GM21786 (cell line): ENCODE data around the gene MLST8.
A peak's percentile ranks its signal among the peaks of the same experiment; 100 is the strongest.

Experiments used
- ATAC-seq: cut with Tn5 transposase; IDR thresholded peaks from one replicate; pipeline ENCODE4 v1.9.1; 2021; ENCODE audit not compliant: unreplicated experiment

MLST8 gene, protein sequence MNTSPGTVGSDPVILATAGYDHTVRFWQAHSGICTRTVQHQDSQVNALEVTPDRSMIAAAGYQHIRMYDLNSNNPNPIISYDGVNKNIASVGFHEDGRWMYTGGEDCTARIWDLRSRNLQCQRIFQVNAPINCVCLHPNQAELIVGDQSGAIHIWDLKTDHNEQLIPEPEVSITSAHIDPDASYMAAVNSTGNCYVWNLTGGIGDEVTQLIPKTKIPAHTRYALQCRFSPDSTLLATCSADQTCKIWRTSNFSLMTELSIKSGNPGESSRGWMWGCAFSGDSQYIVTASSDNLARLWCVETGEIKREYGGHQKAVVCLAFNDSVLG

DNA sequence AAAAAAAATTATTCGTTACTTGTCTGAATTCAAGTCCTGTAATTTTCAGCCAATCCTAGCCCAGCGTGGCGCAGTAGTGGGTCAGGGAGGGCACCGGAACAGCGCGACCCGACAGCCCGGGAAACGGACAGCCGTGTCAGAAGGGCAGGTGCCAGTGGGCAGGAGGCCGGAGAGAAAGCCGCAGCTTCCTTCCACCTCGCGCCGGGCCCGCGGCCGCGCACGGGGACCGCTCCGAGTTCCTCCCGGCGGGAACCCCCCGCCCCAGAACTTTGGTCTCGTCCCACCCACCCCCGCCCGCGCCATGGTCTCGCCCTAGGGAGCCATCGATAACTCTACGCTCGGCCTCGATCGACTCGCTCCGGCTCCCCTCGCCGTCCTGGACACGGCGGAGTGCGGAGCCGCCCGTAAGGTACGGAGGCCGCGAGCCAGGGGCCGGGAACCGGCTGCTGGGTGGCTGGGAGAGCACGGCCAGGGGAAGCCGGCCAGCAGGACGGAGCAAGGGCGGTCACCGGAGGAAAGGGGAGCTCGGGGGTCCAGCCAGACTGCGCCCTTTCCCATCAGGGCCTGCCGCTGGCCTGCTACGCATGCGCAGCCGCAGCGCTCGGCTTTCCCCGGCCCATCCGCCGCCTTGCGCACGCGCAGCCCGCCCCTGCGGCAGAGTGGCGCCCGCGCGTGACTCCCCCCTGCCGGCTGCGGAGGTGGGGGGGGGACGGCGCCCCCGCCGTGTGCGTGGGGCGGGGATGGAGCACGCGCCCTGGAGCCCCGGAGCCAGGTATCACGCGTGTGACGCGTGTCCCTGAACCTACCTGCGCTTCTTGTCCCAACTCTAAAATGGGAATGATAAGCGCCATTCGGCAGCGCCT lies at the start of gene MLST8:
MLST8 (plus strand) TSS at position 351 of the 863 bp plus-strand sequence. CDS start 632 bp downstream, outside the sequence.
- peak; percentile 80 for ATAC-seq

GRCh38 chr16:2155977-2156848 lies 49.0 kb upstream of the MLST8 start:
- ATAC-seq = no peak

DNA sequence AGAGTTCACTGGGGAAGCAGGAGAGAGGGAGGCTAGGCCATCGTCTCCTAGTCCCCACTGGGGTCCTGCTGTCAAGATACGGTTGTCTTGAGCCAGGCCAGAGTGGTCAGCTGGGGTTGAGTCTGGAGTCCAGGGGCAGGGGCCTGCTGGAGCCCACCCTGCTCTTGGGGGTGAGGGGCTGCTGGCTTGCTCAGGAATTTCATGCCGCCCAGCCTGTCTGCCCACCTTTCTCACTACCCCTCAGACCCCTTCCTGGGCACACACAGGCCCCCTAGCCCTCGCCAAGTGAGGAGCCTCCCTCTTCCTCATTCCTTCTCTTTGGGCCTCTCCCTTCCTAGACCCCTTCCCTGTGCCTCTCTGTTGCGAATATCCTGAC lies 48.4 kb upstream of the MLST8 start:
- ATAC-seq = no peak

DNA sequence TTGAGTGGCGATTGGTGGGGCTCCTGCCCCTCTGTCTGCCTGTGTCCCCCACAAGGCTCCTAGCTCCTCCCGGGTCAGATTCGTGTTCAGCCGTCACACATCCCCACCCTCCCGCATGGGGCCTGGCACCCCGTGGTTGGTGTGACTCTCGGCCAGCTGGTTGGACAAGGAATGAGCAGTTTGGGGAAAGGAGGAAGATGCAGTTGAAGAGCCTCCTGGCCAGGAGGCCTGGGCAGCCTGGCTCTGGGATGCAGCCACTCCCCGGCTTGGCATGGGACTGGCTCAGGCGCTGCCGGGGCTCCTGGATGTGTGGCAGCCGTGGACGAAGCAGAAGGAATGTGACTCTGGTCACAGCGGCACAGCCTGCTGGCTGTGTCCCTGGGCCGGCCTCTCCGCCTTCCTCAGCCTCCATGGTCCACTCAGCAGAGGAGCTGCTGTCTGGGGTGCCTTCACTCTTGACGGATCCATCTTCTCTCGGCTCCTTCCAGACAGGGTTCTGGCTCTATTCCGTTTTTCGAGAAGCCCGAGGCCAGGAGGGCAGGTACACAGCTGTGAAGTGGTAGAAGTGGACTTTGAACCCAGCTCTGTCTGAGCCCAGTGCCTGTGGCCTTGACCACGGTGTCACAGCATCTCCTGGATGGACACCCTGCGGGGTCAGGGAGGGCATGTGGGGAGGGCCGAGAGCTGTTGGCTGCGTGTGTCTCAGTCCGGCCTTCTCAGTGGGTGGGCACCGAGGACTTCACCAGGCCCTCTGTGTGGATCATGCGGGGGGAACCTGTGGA lies 47.6 kb upstream of the MLST8 start:
- no peak for ATAC-seq

DNA sequence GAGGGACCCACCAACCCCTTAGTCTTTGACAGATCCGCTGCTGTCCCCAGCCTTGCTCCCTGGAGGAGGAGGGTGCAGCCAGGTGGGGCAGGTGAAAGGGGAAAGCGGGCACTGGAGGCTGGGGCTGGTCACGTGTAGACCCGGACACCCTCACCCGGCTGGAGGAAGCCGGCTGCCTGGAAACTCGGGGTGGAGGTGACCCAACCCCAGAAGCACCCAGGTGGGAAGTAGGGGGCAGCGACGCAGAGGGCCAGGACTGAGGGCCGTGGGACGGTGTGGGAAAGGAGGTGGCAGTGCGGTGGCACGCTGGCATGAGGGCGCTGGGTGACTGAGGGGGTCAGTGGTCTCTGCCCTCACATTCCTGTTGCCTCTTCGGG lies 47.0 kb upstream of the MLST8 start:
- no peak for ATAC-seq

- ATAC-seq = no peak
These were observed 45.9 kb upstream of the MLST8 start for GRCh38 chr16:2159175-2159838.

- no peak for ATAC-seq
These were observed 44.2 kb upstream of the MLST8 start for GRCh38 chr16:2160915-2161551.

DNA sequence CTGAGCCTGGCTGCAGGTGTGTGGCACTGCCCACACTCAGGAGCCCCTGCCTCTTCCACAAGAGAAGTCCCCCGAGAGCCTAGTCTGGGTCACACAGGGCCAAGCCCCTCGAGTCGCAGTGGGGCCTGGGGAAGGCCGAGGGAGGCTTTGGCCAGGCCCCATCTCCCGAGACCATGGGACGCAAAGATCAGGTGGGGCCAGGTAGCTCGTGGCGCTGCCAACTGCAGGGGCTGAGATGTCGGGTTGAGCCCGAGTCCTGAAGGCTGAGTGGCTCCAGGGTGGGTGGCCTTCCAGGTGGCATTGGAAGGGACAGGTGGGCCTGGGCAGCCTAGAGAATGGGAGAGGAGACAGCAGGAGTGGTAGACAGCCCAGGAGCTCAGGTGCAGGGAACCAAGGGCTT lies 43.3 kb upstream of the MLST8 start:
- no peak for ATAC-seq

GRCh38 chr16:2162676-2163118 lies 42.6 kb upstream of the MLST8 start:
- ATAC-seq = no peak

DNA sequence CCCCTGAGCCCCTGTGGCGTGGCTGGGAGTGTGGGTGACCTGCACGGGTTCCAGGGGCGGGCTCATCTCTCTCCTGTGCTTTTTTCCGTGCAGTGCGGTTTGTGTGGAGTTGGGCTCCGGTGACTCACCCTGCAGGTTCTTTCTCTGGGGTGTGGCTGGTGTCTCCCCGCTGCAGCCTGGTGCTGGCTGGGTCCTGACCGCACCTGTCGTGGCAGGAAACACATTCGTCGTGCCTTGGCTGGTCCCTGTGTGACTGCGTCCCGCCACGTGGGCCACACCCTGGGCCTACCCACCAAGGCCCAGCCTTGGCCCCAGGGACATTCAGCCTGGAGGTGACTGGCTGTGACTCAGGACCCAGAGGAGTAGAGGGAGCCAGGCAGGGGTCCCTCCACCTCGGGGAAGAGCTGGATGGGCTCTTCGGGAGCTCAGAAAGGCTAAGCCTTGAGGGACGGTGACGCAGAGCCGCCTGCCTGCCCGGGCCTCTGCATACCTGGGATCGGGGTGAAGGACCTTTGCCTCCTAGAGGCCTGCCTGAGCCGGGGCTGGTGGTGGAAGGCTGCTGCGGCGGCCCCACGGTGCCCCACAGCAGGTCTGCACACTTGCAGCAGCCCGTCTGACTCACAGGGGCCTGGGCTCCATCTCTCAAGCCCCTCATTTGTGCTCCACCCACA lies 41.9 kb upstream of the MLST8 start:
- no peak for ATAC-seq

DNA sequence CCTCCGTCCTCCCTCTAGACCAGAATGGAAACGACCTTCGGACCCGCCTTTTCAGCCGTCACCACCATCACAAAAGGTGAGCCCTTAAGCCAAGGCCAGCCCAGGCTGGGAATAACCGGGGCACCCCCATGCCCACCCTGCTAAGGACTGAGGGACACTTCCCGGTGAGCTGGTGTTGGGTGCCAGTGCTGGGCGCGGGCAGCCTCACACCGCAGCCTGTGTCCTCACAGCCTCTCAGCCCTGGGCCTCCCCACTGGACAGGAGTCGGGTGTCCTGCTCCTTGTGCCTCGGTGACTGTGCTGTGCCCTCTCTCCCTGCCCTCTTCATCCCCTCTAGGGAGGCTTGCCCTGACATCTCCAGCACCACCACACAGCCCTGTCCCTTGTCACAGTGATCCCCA lies 39.4 kb upstream of the MLST8 start:
- no peak for ATAC-seq

GRCh38 chr16:2166263-2167067 lies 38.8 kb upstream of the MLST8 start:
- no peak for ATAC-seq

- ATAC-seq = no peak
These were observed 38.1 kb upstream of the MLST8 start for GRCh38 chr16:2167068-2167638.

DNA sequence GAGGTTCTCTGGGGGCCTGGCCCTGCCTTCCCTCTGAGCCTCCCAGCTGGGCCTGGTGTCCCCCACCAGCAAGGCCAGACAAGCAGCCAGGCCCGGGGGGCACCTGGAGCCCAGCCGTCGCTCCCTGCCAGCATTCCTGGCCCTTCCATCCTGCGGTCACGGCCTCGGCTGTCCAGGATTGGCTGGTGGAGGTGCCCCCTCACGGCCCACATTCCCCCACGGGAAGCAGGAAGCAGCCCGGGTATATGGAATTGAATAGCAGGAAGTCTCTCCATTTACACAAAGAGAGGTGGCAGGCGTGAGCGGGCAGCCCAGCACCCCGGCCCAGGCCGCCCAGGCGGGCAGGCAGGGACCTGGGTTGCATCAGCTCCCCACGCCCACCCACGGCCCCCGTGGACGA lies 35.2 kb upstream of the MLST8 start:
- no peak for ATAC-seq

- ATAC-seq = no peak
These were observed 34.4 kb upstream of the MLST8 start for GRCh38 chr16:2170587-2171435.

DNA sequence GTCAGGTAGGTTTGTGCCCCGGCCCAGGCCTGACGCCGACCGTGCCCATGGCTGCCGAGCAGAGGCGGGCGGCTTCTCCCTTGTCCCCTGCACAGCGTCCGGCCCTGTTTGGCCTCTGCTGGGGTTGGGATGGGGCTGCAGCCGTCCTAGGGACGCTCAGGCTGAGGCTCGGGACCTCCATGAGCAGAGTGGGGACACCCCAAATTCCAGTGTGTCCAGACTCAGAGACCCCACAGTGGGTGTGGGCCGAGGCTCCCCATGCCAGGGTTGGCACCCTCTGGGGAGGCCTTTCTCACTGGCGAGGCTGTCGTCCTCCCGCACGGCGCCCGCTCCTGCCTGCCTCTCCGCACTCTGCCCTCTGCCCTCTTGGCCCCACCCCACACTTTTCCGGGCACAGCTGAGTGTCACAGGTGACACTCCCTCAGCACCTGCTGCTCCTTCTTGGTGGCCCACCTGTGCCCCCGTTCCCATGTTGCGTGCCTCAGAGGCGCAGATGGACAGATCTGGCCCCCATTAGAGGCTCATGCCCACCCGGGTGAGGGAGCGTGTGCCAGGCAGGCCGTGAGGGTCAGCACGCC lies 33.6 kb upstream of the MLST8 start:
- ATAC-seq = no peak
